GM12892 (cell line): ENCODE measurements around the gene CFAP43.

ENCODE experiments used
- POLR2A ChIP-seq: IDR thresholded peaks from 2 replicates; pipeline ENCODE4 v1.6.1; 2011; ENCODE audit warnings: low read depth, low read length, control low read depth
- TAF1 ChIP-seq: IDR thresholded peaks from 2 replicates; pipeline ENCODE4 v1.6.1; 2011; ENCODE audit warnings: low read depth, mild to moderate bottlenecking, control low read depth, low read length, borderline replicate concordance

- TF ChIP-seq TAF1 (no peak), POLR2A (no peak)
Observed at GRCh38 chr10:104234934-104235333, 2.8 kb upstream of the CFAP43 start.
